Prostate gland (tissue), 2 donors: ENCODE data around the gene CEP131.

ENCODE experiments used
- CTCF ChIP-seq, 4 experiments: fragments of 200-600 bp in 2 of 4; fragments of 450-650 bp in 2 of 4; sonication (generic) in 2 of 4; IDR thresholded peaks; 1 replicate in 3 of 4; 2 replicates in 1 of 4; pipeline ENCODE4 v1.5.1; 2016 to 2019; ENCODE audit warnings: antibody characterized with exemption in 4 of 4, mild to moderate bottlenecking in 2 of 4, moderate library complexity in 2 of 4
- POLR2A ChIP-seq: fragments of 450-650 bp; IDR thresholded peaks from one replicate; pipeline ENCODE4 v1.6.1; 2016; ENCODE audit warnings: antibody characterized with exemption, mild to moderate bottlenecking
- POLR2AphosphoS5 ChIP-seq: sonication (generic); formaldehyde crosslinking; IDR thresholded peaks from one replicate; pipeline ENCODE4 v1.6.1; 2017; ENCODE audit warnings: antibody characterized with exemption

GRCh38 chr17:81271226-81271625 is 48.5 kb upstream of the CEP131 start:
- no peak for TF ChIP-seq CTCF (IDR thresholded peaks at IDR 0.05)
- no peak for TF ChIP-seq POLR2A
- TF ChIP-seq POLR2AphosphoS5: no peak
